Right atrium auricular region (tissue), 2 donors: ENCODE data around the gene SLC1A6. TPM values are rescaled to one million over a fixed set of nuclear protein-coding genes. Genes with fewer than 3 reads are reported as not detected.

Experiments used
- DNase-seq: peaks from one replicate; pipeline ENCODE4 v3.0.0-alpha.2; 2019; ENCODE audit warnings: low spot score
- H3K27ac ChIP-seq, 2 donors: fragments of 200-600 bp; sonication (generic); 1 replicate in 1 of 2; 2 replicates in 1 of 2; pipeline ENCODE4 v1.5.1; 2016 to 2019
- H3K27me3 ChIP-seq, 2 donors: fragments of 200-600 bp; sonication (generic); one replicate each; pipeline versions ENCODE4 v1.5.1 to v1.6.0; 2017 to 2019
- H3K36me3 ChIP-seq: fragments of 200-600 bp; sonication (generic); one replicate; pipeline ENCODE4 v1.5.1; 2016
- H3K4me1 ChIP-seq, 2 donors: fragments of 200-600 bp; sonication (generic); one replicate each; pipeline versions ENCODE4 v1.5.1 to v1.6.0; 2017 to 2019
- H3K4me3 ChIP-seq, 2 donors: fragments of 200-600 bp; sonication (generic); 1 replicate in 1 of 2; 2 replicates in 1 of 2; pipeline ENCODE4 v1.5.1; 2017 to 2019; ENCODE audit warnings: mild to moderate bottlenecking in 1 of 2, moderate library complexity in 1 of 2
- H3K9me3 ChIP-seq, 2 donors: fragments of 200-600 bp; sonication (generic); one replicate each; pipeline ENCODE4 v1.5.1; 2019
- total RNA-seq, 2 donors: library from RNA; depleted of rRNA; stranded (reverse); fragments of >200 nt; gene quantifications; one replicate each; pipeline ENCODE4 v1.1.0, GENCODE V29; 2016
- TF ChIP-seq, protein P1 (sequence below), 2 donors: fragments of 200-600 bp; sonication (generic); IDR thresholded peaks; one replicate each; pipeline ENCODE4 v1.5.1; 2019; ENCODE audit warnings: antibody characterized with exemption in 2 of 2

SLC1A6 gene
- total RNA-seq, 2 donors from 2014 or later: not detected

DNA sequence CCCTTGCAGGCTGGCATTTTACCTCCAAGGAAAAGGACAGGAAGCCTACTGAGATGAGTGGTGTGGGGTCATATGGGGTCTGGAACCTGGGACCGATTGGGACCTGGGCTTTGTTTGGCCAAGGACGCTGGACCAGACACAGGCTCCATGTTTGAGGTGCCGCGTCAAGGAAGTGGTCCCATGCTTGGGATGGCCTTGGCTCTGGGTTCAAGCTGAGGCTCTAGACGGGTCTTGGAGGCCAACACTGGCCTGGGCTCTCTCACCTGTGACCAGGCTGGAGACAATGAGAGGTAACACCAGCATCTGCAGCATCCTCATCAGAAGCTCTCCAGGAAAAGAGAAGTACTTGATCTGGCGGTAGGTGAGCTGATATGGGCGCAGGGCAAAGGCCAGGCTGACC is 8.2 kb downstream of the SLC1A6 start:
- TF ChIP-seq, protein P1, sequence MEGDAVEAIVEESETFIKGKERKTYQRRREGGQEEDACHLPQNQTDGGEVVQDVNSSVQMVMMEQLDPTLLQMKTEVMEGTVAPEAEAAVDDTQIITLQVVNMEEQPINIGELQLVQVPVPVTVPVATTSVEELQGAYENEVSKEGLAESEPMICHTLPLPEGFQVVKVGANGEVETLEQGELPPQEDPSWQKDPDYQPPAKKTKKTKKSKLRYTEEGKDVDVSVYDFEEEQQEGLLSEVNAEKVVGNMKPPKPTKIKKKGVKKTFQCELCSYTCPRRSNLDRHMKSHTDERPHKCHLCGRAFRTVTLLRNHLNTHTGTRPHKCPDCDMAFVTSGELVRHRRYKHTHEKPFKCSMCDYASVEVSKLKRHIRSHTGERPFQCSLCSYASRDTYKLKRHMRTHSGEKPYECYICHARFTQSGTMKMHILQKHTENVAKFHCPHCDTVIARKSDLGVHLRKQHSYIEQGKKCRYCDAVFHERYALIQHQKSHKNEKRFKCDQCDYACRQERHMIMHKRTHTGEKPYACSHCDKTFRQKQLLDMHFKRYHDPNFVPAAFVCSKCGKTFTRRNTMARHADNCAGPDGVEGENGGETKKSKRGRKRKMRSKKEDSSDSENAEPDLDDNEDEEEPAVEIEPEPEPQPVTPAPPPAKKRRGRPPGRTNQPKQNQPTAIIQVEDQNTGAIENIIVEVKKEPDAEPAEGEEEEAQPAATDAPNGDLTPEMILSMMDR (IDR thresholded peaks at IDR 0.05): no peak
- Histone ChIP-seq H3K4me1 (no peaks in the 10 kb centered on the region), H3K4me3 (no peak overlapping the region), H3K27me3 (no peaks in the 10 kb centered on the region), H3K36me3 (no peaks in the 10 kb centered on the region), H3K27ac (no peak overlapping the region), H3K9me3 (no peaks in the 10 kb centered on the region)
- no peak for DNase-seq

DNA sequence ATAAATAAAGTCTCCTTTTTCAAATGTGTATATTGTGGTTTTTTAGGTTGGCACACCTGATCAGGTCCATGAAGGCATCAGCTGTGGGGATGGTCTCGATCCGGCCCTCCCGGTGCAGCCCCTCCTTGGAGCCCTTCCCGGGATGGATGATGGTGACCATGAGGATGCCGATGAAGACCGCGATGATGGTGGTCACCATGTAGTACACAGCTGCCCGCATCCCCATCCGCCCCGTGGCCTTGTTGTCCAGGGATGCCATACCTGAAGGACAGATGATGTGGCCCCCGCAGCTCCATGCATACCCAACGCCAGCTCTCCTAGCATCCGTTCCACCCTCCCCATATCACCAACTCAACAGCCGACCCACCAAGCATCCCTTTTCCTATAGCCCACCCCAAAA is 11.4 kb downstream of the SLC1A6 start:
- Histone ChIP-seq H3K4me3 (no peak overlapping the region), H3K4me1 (no peaks in the 10 kb centered on the region), H3K27ac (no peak overlapping the region), H3K27me3 (no peaks in the 10 kb centered on the region), H3K9me3 (peaks cover 0 to under 1% of the 10 kb centered on the region in 2 donors), H3K36me3 (no peaks in the 10 kb centered on the region)
- no peak for DNase-seq
- TF ChIP-seq, protein P1 (IDR thresholded peaks at IDR 0.05): no peak

DNA sequence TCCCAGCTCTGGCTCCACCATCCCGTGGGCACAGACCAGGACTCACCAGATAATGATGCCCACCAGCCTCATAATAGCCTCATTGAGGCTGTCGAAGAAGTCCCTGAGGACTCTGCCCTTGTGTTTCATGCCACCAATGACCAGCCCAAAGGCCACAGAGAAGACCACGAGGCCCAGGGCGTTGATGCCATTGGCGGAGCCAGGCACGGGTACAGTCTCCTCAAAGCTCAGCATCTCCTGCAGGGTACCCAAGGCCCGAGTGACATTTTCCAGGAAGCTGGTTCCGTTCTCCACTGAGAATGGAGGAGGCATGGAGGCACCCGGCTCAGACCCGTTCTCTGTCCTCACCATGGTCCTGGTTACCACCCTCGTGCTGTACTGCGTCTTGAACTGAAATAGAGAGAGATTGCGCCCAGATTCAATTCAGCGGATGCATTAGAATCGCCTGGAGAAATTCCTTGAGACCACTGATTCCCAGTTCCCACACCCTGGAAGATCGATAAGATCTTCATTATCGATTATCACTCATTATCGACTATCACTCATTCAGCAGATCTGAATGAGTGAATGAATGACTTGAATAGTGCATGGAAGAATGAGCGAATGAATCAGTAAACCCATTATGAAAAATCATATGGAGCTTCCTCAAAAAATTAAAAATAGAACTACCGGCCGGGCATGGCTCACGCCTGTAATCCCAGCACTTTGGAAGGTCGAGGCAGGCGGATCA is 17.5 kb downstream of the SLC1A6 start:
- DNase-seq: no peak
- H3K9me3 ChIP-seq: peaks cover 0 to 41% of the 10 kb centered on the region in 2 donors
- TF ChIP-seq, protein P1 (IDR thresholded peaks at IDR 0.05): no peak

DNA sequence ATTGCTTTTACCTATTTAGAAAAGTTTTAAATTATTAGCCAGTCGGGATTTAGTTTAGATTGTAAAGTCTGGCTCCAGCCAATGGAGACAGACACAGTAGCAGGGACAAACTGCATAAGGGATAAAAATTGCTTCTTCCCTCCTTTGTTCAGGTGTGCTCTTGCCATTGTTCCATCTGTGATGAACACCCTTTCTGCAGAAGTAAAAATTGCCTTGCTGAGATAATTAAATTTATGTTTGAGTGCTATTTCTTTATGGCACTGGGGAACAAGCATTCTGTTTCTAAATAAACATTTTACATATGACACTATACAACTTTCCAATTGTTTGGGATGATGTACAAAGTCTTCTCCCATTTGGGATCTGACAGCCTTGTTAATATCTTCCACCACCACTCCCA is 20.4 kb downstream of the SLC1A6 start:
- no peak overlapping the region for H3K4me3 ChIP-seq
- no peaks in the 10 kb centered on the region for H3K27me3 ChIP-seq
- H3K36me3 ChIP-seq: no peaks in the 10 kb centered on the region
- TF ChIP-seq, protein P1 (IDR thresholded peaks at IDR 0.05): no peak
- H3K9me3 ChIP-seq: peaks cover 0 to 47% of the 10 kb centered on the region in 2 donors
- no peak for DNase-seq
- no peaks in the 10 kb centered on the region for H3K4me1 ChIP-seq
- no peak overlapping the region for H3K27ac ChIP-seq

More for the DNA sequence above, 17.5 kb downstream of the SLC1A6 start:
- no peaks in the 10 kb centered on the region for H3K27me3 ChIP-seq
- no peaks in the 10 kb centered on the region for H3K36me3 ChIP-seq
- H3K27ac ChIP-seq: no peak overlapping the region
- H3K4me3 ChIP-seq: no peak overlapping the region
- no peaks in the 10 kb centered on the region for H3K4me1 ChIP-seq

DNA sequence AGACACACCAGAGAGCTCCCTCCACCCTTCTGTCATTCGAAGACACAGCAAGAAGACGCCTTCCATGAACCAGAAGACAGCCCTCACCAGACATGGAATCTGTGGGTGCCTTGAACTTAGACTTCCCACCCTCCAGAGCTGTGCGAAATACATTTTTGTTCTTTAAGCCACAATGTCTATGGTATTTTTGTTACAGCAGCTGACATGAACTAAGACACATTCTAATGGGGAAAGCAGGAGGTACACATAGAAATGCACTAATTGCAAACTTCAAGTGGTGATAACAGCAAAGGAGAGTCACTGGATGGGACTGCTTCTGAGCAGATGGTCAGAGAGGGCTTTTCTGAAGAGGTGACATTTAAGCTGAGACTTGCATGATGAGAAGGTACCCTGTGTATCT is 22.2 kb downstream of the SLC1A6 start:
- H3K4me1 ChIP-seq: no peaks in the 10 kb centered on the region
- TF ChIP-seq, protein P1 (IDR thresholded peaks at IDR 0.05): no peak
- DNase-seq: no peak
- peaks cover 0 to 38% of the 10 kb centered on the region in 2 donors for H3K9me3 ChIP-seq
- no peaks in the 10 kb centered on the region for H3K27me3 ChIP-seq
- no peak overlapping the region for H3K27ac ChIP-seq
- H3K36me3 ChIP-seq: no peaks in the 10 kb centered on the region
- H3K4me3 ChIP-seq: no peak overlapping the region
